Thoracic aorta (tissue), 2 donors: ENCODE data around the gene KISS1R. TPM values are rescaled to one million over a fixed set of nuclear protein-coding genes. Genes with fewer than 3 reads are reported as not detected.

Experiments used
- ATAC-seq: fragments of 150-250 bp; one replicate; pipeline ENCODE4 v1.8.0; 2017; ENCODE audit warnings: low read depth; ENCODE audit not compliant: insufficient number of reproducible peaks, low FRiP score
- DNase-seq: peaks from one replicate; pipeline ENCODE4 v3.0.0-alpha.2; 2020; ENCODE audit warnings: low spot score
- H3K27ac ChIP-seq, 2 donors: fragments of 200-600 bp; sonication (generic); 1 replicate in 1 of 2; 2 replicates in 1 of 2; pipeline ENCODE4 v1.5.1; 2016; ENCODE audit warnings: mild to moderate bottlenecking in 2 of 2, moderate library complexity in 2 of 2
- H3K27me3 ChIP-seq: fragments of 200-600 bp; sonication (generic); replicated peaks from 2 replicates; pipeline ENCODE4 v1.6.0; 2016; ENCODE audit warnings: mild to moderate bottlenecking; ENCODE audit not compliant: insufficient read depth
- H3K36me3 ChIP-seq: fragments of 200-600 bp; sonication (generic); one replicate; pipeline ENCODE4 v1.5.1; 2016
- H3K4me1 ChIP-seq, 2 donors: fragments of 200-600 bp; sonication (generic); 1 replicate in 1 of 2; 2 replicates in 1 of 2; pipeline versions ENCODE4 v1.5.1 to v1.6.0; 2016; ENCODE audit warnings: low read depth in 2 of 2, mild to moderate bottlenecking in 1 of 2; ENCODE audit not compliant: control insufficient read depth in 1 of 2
- H3K4me3 ChIP-seq: fragments of 200-600 bp; sonication (generic); 2 replicates; pipeline ENCODE4 v1.5.1; 2016; ENCODE audit warnings: mild to moderate bottlenecking
- H3K9me3 ChIP-seq: fragments of 200-600 bp; sonication (generic); 2 replicates; pipeline ENCODE4 v1.5.1; 2016
- total RNA-seq, 2 donors: library from RNA; depleted of rRNA; stranded (reverse); fragments of >200 nt; gene quantifications; one replicate each; pipeline versions ENCODE4 v1.1.0 to v1.2.3, GENCODE V29; 2016
- TF ChIP-seq, protein P1 (sequence below): fragments of 200-600 bp; sonication (generic); IDR thresholded peaks from one replicate; pipeline ENCODE4 v1.5.1; 2019; ENCODE audit warnings: antibody characterized with exemption

KISS1R gene
- total RNA-seq, 2 donors from 2014 or later = not detected

- Histone ChIP-seq H3K4me3 (no peak overlapping the region), H3K27ac (peak overlapping the region; percentile 66 to 81), H3K27me3 (no peaks in the 10 kb centered on the region), H3K4me1 (peaks cover 7 to 14% of the 10 kb centered on the region in 2 donors), H3K36me3 (peaks cover 26% of the 10 kb centered on the region), H3K9me3 (no peaks in the 10 kb centered on the region)
- ATAC-seq = no peak
- DNase-seq = no peak
- TF ChIP-seq, protein P1, sequence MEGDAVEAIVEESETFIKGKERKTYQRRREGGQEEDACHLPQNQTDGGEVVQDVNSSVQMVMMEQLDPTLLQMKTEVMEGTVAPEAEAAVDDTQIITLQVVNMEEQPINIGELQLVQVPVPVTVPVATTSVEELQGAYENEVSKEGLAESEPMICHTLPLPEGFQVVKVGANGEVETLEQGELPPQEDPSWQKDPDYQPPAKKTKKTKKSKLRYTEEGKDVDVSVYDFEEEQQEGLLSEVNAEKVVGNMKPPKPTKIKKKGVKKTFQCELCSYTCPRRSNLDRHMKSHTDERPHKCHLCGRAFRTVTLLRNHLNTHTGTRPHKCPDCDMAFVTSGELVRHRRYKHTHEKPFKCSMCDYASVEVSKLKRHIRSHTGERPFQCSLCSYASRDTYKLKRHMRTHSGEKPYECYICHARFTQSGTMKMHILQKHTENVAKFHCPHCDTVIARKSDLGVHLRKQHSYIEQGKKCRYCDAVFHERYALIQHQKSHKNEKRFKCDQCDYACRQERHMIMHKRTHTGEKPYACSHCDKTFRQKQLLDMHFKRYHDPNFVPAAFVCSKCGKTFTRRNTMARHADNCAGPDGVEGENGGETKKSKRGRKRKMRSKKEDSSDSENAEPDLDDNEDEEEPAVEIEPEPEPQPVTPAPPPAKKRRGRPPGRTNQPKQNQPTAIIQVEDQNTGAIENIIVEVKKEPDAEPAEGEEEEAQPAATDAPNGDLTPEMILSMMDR = no peak
Measured at GRCh38 chr19:870314-870713, 46.8 kb upstream of the KISS1R start.

DNA sequence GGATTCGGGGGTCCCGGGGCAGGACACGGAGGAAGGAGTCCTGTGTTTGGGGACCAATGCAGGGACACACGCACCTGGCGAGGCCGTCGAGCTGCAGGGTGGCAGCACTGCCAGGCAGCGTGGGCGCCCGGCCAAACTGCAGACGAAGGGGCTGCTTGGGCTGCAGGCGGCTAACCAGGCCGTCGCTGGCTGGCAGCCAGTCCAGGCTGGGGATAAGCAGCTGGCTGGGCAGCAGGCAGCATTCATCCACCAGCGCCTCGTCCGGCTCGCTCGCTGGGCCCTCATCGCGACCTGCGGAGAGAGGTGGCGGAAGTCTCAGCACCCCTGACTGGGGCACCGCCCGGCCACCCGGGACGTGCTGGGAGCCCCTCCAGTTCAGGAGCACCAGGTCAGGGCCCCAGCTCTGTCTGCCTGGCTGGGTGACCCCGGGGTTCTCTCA is 46.2 kb upstream of the KISS1R start:
- TF ChIP-seq, protein P1 = no peak
- Histone ChIP-seq H3K27ac (no peak overlapping the region), H3K4me1 (peaks cover 7 to 14% of the 10 kb centered on the region in 2 donors), H3K4me3 (no peak overlapping the region), H3K27me3 (no peaks in the 10 kb centered on the region), H3K9me3 (no peaks in the 10 kb centered on the region), H3K36me3 (peaks cover 33% of the 10 kb centered on the region)
- ATAC-seq = no peak
- DNase-seq = no peak

- H3K27ac ChIP-seq = no peak overlapping the region
- TF ChIP-seq, protein P1 = no peak
- no peaks in the 10 kb centered on the region for H3K27me3 ChIP-seq
- H3K4me1 ChIP-seq = peaks cover 7 to 14% of the 10 kb centered on the region in 2 donors
- ATAC-seq = no peak
- no peaks in the 10 kb centered on the region for H3K9me3 ChIP-seq
- DNase-seq = no peak
- no peak overlapping the region for H3K4me3 ChIP-seq
- peaks cover 37% of the 10 kb centered on the region for H3K36me3 ChIP-seq
Measured at GRCh38 chr19:871446-872265, 45.5 kb upstream of the KISS1R start.

DNA sequence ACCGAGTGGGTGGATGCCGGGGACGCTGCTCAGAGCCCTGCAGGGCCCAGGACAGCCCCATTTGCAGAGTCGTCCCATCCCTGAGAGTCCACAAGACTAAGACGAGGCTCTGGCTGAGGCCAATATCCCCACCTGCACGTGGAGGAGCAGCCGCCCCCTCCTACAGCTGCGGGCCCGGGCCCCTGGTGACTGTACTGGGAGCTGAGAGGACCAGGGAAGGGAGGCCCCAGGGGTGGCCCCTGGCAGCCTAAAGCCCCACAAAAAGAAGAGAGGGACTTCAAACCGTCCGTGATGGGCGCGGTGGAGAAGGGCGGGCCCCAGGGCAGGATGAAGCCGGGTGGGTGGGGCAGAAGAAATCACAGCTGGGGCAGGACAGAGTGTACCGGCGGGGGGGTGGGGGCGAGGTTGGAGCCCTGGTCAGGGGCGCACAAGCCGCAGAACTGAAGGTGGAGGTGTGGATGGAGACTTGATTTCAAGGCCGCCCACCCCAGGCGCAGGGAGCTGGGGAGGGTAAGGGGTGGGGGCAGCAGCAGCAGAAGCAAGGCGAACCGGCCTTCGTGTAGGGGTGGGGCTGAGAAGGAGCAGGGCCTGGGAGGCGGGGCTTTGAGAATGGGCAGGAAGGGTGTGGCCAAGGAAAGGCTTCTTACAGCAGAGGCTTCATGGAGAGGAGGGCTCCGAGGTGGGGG is 44.7 kb upstream of the KISS1R start:
- peaks cover 41% of the 10 kb centered on the region for H3K36me3 ChIP-seq
- H3K27me3 ChIP-seq = no peaks in the 10 kb centered on the region
- TF ChIP-seq, protein P1 = no peak
- no peak overlapping the region for H3K27ac ChIP-seq
- peaks cover 7 to 14% of the 10 kb centered on the region in 2 donors for H3K4me1 ChIP-seq
- no peak overlapping the region for H3K4me3 ChIP-seq
- H3K9me3 ChIP-seq = no peaks in the 10 kb centered on the region
- DNase-seq (no peak), ATAC-seq (no peak)

- TF ChIP-seq, protein P1 = no peak
- H3K27ac ChIP-seq = no peak overlapping the region
- ATAC-seq (no peak), DNase-seq (no peak)
- peaks cover 7 to 14% of the 10 kb centered on the region in 2 donors for H3K4me1 ChIP-seq
- no peak overlapping the region for H3K4me3 ChIP-seq
- no peaks in the 10 kb centered on the region for H3K27me3 ChIP-seq
- no peaks in the 10 kb centered on the region for H3K9me3 ChIP-seq
- peaks cover 36% of the 10 kb centered on the region for H3K36me3 ChIP-seq
Measured at GRCh38 chr19:873084-873483, 44.0 kb upstream of the KISS1R start.
